IPS DF 4.7 (cell line): ENCODE results near the gene FAM76B.
"Not testable (repeated sequence)": the region's sequence is repeated elsewhere in the genome, so short reads cannot be mapped to it uniquely, and the experiment has no call there.

Source experiments
- DNase-seq: peaks from one replicate; pipeline ENCODE4 v3.0.0-alpha.2; 2013; ENCODE audit warnings: low spot score; ENCODE audit errors: extremely low read depth

Gene FAM76B

GRCh38 chr11:95789506-95790122 lies at the start of gene FAM76B:
TSS of gene FAM76B (minus strand) at chr11:95789782. CDS start at chr11:95789478, 304 bp downstream.
- DNase-seq, result peak; percentile 93

- DNase-seq, result peak; percentile 33
Measured at GRCh38 chr11:95835768-95836488, 46.3 kb upstream of the FAM76B start.

DNA sequence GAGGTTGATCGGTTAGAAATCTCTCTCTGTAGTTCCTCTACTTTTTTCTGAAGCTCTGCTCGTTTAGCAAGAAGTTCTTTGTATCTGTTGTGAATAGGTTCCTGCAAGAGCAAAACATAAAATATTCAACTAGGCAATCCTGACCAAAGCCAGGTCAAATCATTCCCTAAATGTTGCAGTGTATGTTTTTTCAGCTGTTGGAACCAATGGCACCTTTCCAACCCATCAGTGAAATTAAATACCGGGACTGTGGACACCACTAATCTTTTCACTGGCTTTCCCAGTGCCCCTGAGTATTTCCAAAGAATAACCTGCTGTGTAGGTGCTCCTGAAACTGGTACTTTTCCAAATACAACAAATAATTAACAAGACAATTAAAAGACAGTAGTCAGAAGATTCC lies 45.8 kb upstream of the FAM76B start:
- DNase-seq, result no peak

DNA sequence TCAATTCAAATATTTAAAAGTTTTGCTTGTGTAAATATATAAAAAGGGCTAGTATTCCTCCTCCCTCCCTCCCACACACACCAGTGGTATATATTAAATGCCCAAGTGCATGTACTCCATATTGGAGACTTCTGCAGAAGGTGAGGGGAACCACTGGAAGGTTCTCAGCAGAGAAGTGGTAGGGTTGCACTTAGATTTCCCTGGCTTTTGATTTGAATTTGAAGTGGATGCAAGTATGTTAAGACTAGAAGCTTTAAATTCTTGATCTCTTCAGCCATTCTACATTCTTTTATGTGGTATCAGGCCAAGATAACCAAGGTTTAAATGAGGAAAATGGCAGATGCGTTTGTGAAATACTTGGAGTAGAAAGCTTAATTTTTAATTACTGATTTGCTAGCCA lies 43.8 kb upstream of the FAM76B start:
- DNase-seq, result no peak

DNA sequence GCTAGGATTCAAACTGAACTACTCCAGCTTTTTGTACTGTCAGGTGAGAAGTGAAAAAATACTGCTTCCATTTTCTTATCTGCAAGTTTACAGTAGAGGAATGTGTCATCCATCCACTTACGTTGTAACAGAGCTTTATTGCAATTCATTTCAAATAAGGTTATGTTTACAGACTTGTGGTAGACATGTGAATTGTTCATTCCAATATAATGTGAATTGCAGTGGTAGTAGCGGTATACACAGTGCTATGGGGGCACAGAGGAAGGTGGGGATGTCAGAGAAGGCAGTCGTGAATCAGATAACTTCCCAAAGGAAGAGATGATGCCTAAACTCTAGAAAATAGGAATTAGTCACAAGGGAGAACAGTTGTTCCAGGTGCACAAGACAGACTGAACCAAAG lies 43.2 kb upstream of the FAM76B start:
- no peak for DNase-seq

- no peak for DNase-seq
Measured at GRCh38 chr11:95831198-95831883, 41.8 kb upstream of the FAM76B start.

DNA sequence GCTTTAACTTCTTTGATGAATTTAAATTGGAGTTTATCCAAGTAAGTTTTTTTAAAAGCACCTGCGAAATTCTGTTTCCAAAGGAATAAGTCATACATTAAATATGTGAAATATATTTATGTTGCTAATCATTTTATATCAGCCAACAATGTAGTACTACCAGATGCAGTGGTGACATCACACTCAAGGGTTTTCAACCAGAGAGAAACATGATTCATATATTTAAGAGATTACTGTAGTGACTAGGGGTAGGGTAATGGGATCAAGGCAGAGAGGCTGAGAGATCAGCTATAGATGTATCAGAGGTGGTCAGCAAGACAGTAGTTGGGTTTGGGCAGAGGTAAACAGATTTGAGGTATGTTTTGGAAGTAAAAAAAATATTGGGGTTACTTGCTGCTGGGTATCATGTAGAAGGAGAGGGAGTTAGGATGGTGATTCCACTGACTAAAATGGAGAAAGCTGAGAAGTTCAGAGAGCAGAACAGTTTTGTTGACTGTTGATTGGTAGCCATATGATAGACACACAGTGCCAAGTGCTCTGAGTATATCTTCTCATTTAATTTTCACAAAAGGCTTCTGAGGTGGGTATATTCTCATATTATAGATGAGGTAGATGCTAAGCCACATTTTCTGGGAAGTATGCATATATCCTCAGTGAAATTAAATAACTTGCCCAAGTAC lies 40.1 kb upstream of the FAM76B start:
- no peak for DNase-seq

DNA sequence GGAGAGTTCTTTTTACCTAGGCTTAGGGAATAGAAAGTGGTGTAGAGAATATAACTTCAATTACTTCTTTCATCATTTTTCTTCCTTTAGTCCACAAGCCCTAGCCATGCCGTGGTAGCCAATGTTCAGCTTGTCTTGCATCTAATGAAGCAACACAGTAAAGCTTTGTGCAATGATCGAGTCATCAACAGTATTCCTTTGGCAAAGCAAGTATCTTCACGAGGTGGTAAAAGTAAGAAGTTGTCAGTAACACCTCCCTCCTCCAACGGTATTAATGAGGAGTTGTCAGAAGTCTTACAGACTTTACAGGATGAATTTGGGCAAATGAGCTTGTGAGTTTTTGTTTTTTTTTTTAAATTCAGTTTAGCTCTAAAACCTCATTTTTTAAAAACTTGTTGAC lies 38.1 kb upstream of the FAM76B start:
- no peak for DNase-seq

GRCh38 chr11:95821640-95822039 lies 32.1 kb upstream of the FAM76B start:
- no peak for DNase-seq

DNA sequence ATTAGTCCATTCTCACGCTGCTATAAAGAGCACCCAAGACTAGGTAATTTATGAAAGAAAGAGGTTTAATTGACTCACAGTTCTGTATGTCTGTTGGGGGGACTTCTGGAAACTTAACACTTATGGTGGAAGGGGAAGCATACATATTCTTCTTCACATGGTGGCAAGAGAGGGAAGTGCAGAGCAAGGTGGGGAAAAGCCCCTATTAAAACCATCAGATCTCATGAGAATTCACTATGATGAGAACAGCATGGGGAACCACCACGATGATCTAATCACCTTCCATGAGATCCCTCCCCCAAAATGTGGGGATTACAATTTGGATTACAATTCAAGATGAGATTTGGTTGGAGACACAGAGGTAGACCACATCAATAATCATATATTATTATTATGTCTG lies 26.5 kb upstream of the FAM76B start:
- DNase-seq, result no peak

- not testable (repeated sequence) for DNase-seq
Measured at GRCh38 chr11:95811052-95811451, 21.5 kb upstream of the FAM76B start.

DNA sequence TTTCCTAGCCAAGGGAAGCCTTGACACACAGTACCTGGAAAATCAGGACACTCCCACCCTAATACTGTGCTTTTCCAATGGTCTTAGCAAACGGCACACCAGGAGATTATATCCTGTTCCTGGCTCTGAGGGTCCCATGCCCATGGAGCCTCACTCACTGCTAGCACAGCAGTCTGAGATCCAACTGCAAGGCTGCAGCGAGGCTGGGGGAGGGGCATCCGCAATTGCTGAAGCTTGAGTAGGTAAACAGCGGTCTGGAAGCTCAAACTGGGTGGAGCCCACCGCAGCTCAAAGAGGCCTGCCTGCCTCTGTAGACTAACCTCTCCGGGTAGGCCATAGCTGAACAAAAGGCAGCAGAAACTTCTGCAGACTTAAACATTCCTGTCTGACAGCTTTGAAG lies 16.9 kb upstream of the FAM76B start:
- DNase-seq, result not testable (repeated sequence)

GRCh38 chr11:95805869-95806268 lies 16.3 kb upstream of the FAM76B start:
- DNase-seq, result no peak

- DNase-seq, result no peak
Measured at GRCh38 chr11:95803973-95804372, 14.4 kb upstream of the FAM76B start.

DNA sequence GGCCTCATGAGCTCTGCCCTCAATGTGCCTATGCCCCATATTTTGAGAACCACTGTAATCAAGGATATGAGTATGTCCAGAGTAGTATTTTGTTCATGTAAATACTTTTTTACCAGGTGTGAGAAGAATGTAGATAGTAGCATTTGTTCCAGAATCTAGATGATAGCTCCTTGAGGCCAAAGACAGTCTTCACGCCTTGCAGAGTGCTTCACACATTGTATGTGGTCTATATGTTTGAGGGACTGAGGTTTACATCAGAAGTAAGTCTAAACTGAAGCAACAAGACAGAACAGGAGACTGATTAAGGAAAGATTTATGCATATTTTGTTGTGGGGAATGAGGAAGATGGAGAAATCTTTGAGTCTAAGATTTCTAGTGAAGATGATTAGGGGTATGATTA lies 13.2 kb upstream of the FAM76B start:
- DNase-seq, result no peak

GRCh38 chr11:95800438-95800837 lies 10.9 kb upstream of the FAM76B start:
- no peak for DNase-seq

DNA sequence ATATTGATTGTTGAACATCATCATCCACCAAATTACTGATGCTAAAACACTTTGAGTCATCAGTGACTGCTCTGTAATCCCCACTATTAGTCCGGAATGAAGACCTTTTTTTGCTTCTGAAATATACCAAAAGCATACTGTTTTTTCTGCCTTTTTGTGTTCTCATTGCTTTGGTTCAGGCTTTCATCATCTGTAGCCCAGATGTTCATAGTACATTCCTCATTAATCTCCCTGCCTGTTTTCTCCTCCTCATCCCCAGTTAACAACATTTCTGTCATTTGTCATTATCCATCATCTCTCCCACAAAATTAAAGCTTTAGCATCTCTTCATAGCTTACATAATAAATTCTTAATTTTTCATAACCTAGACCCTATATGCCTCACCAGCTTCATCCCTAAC lies 10.0 kb upstream of the FAM76B start:
- DNase-seq, result no peak

DNA sequence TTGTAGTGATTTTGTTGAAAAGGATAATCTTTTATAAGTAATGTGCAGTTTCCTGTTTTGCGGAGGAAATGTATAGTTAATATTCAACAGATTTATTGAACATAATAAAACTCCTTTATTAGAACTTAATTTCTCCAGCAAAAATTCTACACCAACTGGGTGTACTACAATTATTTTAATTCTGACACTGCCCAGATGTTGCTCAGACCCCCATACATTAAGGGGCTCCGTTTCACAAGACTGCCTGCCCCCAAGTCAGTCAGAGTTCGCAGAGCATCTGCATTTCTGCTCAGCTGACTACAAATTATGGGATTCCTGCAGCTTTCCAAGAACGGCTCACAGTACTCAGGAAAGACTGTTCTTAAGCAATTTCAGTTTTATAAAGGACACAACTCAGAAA lies 6.9 kb upstream of the FAM76B start:
- no peak for DNase-seq

- no peak for DNase-seq
Measured at GRCh38 chr11:95795627-95796295, 6.2 kb upstream of the FAM76B start.

- no peak for DNase-seq
Measured at GRCh38 chr11:95794086-95794485, 4.5 kb upstream of the FAM76B start.

- no peak for DNase-seq
Measured at GRCh38 chr11:95793116-95793515, 3.5 kb upstream of the FAM76B start.

- DNase-seq, result no peak
Measured at GRCh38 chr11:95792700-95793099, 3.1 kb upstream of the FAM76B start.
